ENCODE measurements around the gene BOC. TPM values are rescaled to one million over a fixed set of nuclear protein-coding genes. Genes with fewer than 3 reads are reported as not detected.

The BOC gene
- total RNA-seq, 1 experiment from 2014 or later: 3.5 TPM

GRCh38 chr3:113268942-113269341 lies 57.6 kb downstream of the BOC start:
- Histone ChIP-seq H3K4ac (ENCODE audit: low read depth, low read length) (no peak overlapping the region), H2BK20ac (ENCODE audit: low read depth, low read length, poor library complexity, severe bottlenecking) (no peak overlapping the region), H3K79me2 (ENCODE audit: insufficient read depth, low read length) (no peaks in the 10 kb centered on the region), H3K27ac (ENCODE audit: insufficient read length, low read depth, low read length) (no peak overlapping the region), H3K79me1 (ENCODE audit: insufficient read depth, low read depth, low read length, poor library complexity, severe bottlenecking) (no peaks in the 10 kb centered on the region), H2BK12ac (ENCODE audit: insufficient read length, low read depth, low read length) (no peak overlapping the region), H2AFZ (ENCODE audit: low read length) (no peak overlapping the region), H4K20me1 (ENCODE audit: control insufficient read depth, insufficient read depth, insufficient read length) (no peaks in the 10 kb centered on the region), H3K56ac (ENCODE audit: insufficient read length, low read depth, low read length) (no peak overlapping the region), H2BK120ac (ENCODE audit: low read depth, low read length, poor library complexity, severe bottlenecking) (no peak overlapping the region), H4K91ac (ENCODE audit: insufficient read length, low read depth, low read length) (no peak overlapping the region), H3K4me1 (ENCODE audit: insufficient read depth, low read length) (peaks cover 10% of the 10 kb centered on the region), H3K4me2 (ENCODE audit: insufficient read depth, insufficient read length, low read length) (no peak overlapping the region), H3T11ph (ENCODE audit: low read length) (no peak overlapping the region), H3K18ac (ENCODE audit: insufficient read length, low read depth, low read length) (no peak overlapping the region), H2BK5ac (ENCODE audit: insufficient read length, low read length) (no peak overlapping the region), H3K27me3 (ENCODE audit: insufficient read depth, low read length) (no peaks in the 10 kb centered on the region), H3K9ac (ENCODE audit: extremely low read depth, insufficient read length, low read length) (no peak overlapping the region), H3K23me2 (ENCODE audit: insufficient read length, low read depth, low read length, poor library complexity, severe bottlenecking) (no peaks in the 10 kb centered on the region), H3K23ac (ENCODE audit: insufficient read length, low read depth, low read length) (no peak overlapping the region), H4K8ac (replicated peaks; ENCODE audit: insufficient read length, low read depth, low read length) (no peak overlapping the region), H2AK5ac (ENCODE audit: insufficient read length, low read length) (no peak overlapping the region), H3K14ac (ENCODE audit: insufficient read depth, low read length) (no peak overlapping the region), H3K9me3 (ENCODE audit: control insufficient read depth, low read depth, low read length) (no peaks in the 10 kb centered on the region), H2BK15ac (ENCODE audit: low read depth, low read length) (no peak overlapping the region), H4K5ac (ENCODE audit: insufficient read length, low read depth, low read length) (no peak overlapping the region)
- Mint-ChIP-seq H3K36me3 (ENCODE audit: insufficient read depth in 1 of 3, low read depth in 3 of 3) (peaks cover 0 to 21% (median 14%) of the 10 kb centered on the region in 3 experiments; a peak in 5 of 7 replicates), H3K27ac (no peak overlapping the region), H3K9me3 (no peaks in the 10 kb centered on the region), H3K27me3 (ENCODE audit: low read depth) (no peaks in the 10 kb centered on the region), H3K4me3 (no peak overlapping the region), H3K4me1 (peaks cover 50 to 59% of the 10 kb centered on the region in 2 experiments)
- TF ChIP-seq, protein P1, sequence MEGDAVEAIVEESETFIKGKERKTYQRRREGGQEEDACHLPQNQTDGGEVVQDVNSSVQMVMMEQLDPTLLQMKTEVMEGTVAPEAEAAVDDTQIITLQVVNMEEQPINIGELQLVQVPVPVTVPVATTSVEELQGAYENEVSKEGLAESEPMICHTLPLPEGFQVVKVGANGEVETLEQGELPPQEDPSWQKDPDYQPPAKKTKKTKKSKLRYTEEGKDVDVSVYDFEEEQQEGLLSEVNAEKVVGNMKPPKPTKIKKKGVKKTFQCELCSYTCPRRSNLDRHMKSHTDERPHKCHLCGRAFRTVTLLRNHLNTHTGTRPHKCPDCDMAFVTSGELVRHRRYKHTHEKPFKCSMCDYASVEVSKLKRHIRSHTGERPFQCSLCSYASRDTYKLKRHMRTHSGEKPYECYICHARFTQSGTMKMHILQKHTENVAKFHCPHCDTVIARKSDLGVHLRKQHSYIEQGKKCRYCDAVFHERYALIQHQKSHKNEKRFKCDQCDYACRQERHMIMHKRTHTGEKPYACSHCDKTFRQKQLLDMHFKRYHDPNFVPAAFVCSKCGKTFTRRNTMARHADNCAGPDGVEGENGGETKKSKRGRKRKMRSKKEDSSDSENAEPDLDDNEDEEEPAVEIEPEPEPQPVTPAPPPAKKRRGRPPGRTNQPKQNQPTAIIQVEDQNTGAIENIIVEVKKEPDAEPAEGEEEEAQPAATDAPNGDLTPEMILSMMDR (conservative IDR thresholded peaks at IDR 0.05): no peak
- DNase-seq: no peak
- no CpG with 5 or more reads among the region's 2 CpGs for WGBS (ENCODE audit: extremely low coverage, insufficient read length, low lambda C conversion rate)
